HG02623 (cell line): ENCODE measurements around the gene TCF20.

ENCODE experiments used
- ATAC-seq: cut with Tn5 transposase; IDR thresholded peaks from one replicate; pipeline ENCODE4 v1.9.1; 2021; ENCODE audit warnings: moderate library complexity; ENCODE audit not compliant: unreplicated experiment

Gene TCF20

DNA sequence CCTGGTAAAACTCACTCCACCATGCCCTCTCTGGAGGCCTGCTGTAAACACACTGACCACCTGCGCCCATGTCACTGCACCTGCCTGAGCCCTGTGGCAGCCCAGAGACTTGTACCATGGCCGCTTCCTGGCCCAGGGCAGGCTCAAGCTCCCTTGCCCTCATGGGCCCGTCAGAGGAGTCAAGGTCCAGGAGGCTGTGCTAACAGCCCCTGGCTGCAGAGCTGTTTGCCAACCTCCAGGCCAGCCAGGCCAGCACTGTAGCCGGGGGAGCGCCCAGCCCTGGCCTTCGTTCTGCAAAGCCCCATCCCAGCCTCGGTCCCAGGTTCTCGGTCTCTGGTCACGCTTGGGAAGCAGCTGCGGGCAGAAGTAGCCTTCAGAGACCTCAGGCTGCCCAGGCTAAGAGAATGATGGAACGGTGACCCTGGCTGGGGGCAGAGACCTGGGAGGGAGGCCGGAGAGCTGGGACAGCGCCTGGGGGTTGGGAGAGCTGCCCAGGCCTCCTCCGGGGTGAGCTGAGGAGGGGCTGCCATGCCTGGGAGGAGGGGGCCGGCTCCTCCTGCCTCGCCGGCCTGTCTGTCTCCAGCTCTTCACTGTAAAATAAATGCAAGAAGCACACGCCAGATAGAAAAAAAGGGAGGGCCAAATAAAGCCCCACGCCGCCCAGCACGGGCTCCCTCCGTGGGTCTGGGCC, 11.9 kb upstream of the TCF20 start:
- no peak for ATAC-seq

DNA sequence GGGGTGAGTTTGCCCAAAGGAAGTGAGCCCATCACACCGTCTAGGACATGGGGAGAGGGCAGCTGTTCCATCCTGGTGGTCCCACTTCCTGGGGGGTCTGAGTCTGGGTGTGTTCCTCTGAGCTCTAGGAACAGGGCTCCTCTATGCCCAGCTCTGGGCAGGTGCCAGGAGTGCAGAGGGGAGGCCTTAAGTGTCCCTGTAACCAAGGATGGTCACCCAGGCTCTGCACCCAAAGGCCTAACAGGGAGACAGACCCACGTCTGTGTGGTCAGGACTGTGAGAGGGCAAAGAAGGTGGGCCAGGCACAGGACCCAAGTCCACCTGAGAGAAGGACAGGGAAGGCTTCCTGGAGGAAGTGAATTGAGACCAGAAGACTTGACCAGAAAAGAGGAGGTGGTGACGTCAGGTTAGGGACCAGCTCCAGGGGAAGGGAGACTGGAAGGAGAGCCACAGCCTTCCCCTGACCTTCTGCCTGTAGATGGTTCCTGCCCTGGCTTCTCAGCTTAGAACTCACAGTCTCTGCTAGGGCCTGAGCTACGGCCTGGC, 11.3 kb upstream of the TCF20 start:
- no peak for ATAC-seq

DNA sequence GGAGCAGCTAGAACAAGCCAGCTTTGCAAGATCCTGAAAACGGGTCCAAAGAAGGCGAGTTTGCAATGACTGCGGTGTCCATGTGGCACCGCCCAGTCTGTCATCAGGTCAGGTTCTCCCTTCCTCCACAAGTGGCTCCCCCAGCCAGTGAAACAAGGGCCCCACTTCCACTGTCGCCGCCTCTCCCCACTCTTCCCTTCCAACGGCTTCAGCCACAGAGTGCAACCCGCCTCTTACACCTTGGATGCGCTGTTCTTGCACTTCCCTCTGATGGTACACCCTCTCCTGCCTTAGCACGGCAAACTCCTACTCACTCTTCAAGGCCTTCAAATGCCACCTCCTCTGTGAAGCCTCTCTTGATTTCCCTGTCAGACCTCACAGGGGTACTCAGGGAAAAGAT, 10.8 kb upstream of the TCF20 start:
- ATAC-seq, result no peak

DNA sequence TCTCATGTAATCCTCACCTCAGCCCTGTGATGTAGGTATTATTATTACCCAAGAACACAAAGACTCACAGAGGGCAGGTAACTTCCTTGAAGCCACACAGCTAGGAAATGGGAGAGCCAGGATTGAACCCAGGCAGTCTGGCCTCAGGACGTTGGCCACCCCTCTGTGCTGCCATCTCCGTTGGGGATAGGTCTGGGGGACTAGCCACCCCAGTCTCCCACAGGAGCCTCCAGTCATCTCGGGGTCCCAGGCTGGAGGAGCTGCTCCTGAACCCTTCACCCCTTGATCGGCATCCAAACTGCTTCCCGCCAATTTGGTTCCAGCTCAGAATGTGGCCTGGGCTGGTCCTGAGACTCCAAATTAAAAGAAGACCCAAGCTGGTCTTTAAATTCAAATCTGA, 10.4 kb upstream of the TCF20 start:
- ATAC-seq, result no peak

DNA sequence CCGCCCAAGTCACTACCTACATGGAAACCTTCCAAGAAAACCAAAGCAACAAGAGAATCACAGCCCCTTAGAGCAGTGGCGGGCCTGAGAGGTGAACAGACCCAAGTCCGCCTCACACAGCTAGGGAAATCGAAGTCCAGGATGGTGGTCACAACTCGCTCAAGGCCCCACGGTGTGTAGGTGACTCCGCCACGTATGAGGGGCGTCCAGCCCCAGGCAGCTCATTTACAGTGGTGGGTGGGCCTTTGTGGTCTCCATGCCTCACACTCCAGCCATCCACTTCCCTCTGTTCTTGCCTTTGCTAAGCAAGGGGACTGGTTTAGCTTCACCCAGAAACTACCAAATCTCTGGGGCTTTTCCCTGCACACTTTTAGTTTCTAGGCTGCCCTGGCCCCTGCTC, 9.7 kb upstream of the TCF20 start:
- no peak for ATAC-seq

DNA sequence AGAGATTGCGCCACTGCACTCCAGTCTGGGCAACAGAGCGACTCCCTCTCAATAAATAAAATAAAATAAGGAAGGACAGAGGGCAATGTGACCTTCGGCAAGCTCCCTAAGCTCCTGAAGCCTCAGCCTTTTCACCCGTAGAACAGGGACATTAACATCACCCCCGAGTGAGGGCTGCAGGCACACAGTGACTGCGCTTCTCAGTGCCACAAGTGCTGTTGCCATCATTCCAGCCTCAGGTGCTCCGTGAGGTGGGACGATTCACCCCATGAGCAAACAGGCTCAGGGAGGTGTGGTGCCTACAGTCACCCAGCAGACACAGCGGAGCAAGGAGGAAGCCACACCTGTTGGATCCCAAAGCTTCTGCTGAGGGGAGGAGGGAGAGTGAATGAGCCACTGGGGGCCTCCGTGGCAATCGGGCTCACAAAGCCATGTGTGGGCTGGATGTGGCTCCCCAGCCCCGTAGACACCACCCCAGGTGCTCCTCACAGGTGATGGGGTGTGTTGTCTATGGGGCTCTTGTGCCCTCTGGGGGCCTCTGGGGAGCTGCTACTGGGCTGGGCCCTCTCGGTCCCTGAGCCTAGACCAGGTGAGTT, 9.1 kb upstream of the TCF20 start:
- no peak for ATAC-seq

DNA sequence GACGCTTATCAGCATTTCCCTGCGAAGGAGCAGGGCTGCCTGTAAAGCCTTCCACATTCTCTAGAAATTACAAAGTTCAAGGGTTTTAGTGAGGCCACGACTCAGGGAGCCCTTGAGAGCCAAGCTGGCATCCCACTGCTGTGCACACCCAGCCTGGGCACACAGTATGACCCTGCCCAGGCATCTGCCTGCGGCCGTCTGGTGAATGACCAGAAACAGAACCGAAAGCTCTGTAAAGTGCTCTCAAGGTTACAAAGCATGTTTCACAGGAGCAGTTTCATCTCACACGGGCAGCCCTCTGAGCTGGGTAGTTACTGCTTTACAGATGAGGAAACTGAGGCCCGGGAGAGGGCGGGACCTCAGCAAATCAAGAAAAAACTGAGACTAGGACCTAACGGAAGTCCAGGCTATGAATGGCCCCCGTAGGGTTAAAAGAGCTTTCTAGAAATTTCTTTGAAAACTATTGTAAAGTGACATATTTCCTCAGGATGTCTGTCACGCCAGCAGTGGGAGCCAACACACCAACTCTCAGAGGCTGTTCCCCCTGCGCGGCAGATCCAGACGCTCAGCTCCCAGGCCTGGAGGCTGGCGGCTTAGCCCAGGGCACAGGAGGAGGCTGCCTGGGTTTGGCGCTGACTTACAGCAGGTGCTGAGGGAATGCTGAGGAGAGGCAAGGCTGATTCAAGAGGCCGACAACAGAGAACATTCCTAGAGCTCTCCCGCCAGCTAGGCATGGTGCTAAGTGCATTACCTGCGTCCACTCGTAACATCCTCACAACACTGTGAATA, 7.7 kb upstream of the TCF20 start:
- no peak for ATAC-seq

DNA sequence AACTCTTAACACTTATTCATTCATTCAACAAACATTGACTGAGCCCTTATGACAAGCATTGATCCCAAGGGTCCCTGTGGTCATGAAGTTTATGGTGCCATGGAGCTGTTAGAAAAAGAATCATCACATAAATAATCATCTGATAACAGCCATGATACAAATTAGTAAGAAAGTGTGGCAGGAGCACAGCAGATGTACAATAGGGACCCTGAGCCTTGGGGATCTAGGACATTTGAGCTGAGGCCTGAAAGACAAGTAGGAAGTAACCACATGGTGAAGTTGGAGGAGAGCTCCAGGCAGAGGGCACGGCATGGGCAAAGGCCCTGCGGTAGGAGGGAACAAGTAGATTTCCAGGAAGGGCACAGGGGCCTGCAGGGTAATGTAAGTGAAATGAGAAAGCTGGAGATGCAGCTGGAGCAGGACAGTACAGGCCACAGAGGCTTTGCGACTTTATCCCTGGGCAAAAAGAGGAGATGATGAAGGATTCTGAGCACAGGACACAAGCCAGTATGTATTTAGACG, 6.8 kb upstream of the TCF20 start:
- no peak for ATAC-seq

DNA sequence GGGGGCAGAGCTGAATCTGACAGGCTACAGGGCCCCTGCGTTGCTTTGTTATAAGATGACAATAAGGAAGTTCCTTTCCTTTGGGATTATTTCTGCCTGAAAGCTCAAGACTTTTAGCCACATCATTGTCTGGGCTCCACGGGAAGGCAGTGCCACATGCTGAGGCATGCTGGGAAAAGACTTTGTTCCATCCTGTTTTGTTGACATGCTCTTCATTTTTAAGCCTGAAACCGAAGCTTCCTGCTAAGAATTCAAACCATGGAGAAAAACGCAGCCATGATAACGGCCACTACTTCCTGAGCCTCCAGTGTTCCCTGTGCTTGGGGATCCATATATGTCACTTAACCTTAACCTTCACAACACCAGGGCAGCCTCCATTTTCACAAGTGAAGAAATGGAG, 5.5 kb upstream of the TCF20 start:
- no peak for ATAC-seq

DNA sequence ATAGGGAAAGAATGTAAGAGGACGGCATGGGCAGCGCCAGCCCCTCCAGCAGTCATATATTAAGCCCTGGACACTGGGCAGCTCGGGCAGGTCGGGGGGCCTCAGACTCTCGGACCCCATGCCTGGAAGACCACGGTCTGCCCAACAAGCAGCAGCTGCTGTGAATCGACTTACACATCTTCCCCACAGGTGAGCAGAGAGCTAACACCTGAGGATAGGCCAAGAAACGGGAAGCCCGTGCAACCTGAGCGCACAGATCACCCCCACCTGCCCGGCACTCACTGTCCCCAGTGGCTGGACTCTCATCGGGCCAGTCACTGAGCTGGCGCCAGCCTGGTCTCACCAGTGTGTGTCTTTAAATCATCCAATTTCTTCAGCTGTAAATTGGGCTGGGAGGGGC, 4.7 kb upstream of the TCF20 start:
- ATAC-seq, result no peak

DNA sequence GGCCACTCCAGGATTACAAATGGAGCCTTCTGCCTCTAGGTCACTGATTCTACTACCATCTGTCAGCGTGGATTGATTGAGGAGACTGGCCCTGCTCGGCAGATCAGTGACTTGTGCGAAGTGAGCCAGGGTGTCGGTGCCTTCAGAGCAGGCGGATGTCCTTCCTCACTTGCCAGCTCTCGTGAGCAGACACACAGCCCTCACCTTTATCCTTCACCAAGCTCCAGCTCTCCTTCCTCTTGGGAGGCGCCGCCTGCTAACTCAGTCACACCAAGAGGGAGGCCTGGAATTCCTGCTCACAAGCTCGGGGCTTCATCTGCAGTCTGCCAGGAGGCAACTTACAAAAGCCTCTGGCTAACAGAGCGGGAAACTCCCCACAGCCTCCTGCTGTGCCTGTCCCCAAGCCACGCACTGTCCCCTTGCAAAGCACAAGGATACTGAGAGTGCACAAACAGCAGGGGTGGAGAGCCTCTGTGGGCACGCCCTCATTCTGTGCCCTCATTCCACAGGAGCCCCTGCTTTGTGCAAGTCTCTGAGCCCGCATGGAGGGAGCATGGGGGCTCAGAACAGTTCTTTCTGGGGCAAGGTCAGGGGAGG, 3.5 kb upstream of the TCF20 start:
- no peak for ATAC-seq

DNA sequence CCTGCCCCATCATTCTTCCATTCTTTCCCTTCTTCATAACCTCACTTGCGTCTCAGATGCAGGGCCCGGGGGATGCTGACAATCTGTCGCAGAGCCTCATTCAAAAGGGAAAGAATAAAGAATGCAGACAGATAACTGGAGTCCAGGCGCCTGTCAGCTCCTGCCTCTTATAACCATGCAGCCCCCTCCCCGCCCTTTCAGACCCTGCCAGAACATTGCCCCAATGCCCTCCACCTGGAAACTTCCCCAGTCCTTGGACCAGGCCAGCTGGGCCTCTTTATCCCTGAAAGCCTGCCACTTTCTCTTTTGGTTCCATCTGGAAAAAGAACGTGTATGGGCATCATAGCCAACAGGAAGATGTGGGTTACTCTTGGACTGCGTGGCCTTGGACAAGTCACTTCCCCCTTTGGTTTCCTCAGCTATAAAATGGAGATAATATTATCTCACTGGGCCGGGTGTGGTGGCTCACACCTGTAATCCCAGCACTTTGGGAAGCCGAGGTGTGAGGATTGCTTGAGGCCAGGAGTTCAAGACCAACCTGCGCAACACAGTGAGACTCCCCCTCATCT, 2.1 kb upstream of the TCF20 start:
- no peak for ATAC-seq

DNA sequence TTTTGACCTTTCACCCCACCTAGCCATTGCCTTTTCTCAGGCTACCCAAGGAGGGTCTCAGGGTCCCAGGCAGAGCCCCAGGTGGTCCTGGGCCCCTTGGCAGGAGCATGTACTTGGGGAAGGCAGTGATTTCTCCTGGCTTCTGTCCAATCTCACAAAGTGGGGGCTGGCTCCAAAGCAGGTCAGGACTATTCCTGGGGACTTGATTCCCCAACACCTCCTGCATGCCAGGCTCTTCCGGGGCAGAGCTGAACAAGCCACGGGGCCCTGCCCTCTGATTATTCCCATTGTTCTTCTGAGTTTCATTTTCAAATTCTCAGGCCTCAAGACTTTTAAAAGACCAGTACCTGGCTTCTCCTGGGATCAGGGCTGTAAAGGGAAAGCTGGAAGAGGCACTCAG, 1.5 kb upstream of the TCF20 start:
- ATAC-seq, result no peak

DNA sequence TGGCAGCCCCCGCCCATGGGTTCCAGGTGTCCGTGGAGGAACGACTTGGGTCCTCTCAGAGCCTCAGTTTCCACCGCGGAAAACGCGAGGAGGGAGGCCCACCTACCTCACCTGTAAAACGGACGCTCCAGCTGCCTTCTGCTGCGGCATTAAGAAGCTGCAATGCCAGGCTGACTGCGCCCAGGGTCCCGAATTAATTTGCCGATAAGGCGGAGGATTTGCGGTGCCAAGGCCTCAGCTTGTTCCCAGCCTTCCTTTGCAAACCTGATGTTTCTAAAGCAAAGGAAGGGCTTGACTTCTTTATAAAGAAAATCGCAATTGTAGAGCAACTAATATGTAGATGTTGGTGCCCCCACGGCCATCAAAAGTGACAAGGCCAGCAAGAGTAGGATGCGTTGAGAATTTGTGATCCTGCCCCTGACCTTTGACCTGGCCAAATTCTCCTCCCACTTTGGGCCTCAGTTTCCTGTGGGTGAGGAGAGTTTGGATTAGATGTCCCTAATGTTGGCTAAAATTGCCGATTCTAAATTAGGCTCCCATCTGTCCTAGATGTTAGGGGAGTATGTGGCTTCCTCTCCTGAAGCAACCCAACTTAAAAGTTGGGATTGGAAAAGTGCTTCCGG, 849 bp upstream of the TCF20 start:
- ATAC-seq, result no peak

DNA sequence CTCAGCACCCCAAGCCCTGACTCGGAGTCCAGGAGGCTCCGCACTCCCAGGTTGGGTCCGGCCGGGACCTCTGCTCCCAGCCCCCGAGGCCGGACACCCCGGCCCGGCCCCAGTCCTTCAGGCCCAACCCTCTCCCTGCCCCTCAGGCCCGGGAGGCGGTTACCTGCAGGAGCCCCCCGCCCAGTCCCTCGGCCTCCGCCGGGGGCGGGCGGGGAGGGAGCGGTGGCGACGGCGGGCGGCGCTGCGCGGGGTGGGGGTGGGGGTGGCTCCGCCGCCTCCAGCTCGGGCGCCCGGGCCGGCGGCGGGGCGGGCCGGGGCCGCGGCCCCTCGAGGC, 310 bp downstream of the TCF20 start:
- ATAC-seq, result peak; percentile 33

DNA sequence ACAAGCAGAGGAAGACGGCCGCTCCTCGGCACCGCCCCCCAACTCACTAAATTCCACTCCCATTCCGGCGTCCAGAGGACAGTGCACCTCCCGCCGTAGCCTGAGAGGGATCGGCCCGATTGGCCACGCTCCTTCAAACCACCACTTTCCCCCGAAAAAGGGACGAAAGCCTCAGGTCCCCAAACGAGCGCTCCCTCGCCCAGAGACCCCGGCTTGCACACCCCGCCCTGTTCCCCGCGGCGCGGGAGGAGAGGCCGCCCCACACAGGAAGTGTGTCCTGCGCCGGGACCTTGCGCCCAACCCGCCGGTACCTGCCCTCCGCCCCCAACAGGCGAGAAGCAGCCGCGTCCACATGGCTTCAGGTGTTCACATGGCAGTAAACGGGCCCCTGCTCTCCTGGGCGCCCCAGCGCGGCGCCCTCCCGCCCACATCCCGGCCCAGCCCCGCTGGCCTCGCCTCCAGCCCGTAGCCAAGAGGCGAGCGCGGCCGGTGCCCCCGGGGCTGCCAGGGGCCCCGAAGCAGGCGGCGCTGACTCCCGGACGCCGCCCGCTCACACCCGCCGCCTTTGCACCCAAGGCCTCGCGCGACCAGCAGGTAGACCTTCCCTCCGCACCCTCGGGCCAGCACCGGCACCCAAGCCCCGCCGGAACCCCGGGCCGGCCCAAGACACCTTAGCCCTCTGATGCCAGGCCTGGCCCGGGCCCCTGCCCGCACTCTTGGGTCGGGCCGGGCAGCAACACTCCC, 849 bp downstream of the TCF20 start:
- peak; percentile 33 for ATAC-seq

DNA sequence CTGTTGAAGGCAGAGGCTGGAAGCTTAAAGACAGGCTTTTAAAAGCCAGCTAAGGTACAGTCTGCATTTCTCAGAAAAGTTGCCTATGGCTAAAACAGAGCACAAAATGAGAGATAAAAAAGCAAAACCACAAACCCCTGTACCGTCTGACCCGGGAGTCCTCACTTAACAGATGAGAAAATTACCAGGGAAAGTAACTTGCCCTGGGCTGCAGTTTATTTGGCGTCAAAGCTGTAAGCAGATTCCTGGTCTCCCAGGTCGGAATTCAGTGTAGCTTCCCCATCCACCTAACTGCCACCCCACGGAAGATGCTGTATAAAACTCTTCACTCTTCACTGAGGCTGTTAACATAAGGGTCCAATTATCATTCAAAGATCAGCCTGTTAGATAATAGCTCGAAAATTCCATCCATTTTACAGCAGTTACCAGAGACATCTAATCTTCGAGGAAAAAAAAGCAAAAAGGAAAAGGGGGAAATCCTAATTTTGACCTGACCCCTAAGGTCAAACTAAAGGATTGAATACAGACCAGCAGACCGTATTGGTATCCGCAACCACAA, 1.5 kb downstream of the TCF20 start:
- ATAC-seq, result no peak

DNA sequence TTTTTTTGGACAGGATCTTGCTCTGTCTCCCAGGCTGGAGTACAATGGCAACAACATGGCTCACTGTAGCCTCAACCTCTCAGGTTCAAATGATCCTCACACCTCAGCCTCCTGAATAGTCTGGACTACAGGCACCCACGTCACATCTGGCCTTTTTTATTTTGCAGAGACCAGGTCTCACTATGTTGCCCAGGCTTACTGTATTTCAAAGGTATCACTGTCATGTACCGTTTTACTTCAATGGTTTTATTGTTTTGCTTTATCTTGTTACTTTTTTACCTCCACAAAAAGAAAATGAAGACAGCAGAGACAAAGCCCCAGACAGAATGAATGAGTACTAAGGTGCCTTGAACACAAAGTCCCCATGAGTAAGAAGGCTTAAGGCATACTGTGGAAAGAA, 5.1 kb downstream of the TCF20 start:
- no peak for ATAC-seq

DNA sequence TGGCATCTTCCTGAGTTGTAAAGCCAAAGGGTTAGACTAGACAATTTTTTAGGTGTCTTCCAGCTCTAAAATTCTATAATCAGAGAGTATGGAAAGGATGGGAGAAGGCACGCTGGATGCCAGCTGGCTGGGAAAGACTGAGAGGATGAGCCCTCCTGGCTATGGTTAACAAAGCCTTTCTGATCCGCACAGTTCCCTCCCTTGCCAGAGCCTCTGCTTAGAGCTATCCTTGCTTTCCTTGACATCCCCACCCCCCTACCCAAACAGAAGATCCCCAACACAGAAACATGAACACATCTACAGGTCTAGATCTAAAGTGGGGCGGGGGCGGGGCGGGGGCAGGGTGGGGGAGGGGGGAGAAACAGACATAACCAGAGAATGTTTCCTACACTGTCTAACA, 6.5 kb downstream of the TCF20 start:
- no peak for ATAC-seq

DNA sequence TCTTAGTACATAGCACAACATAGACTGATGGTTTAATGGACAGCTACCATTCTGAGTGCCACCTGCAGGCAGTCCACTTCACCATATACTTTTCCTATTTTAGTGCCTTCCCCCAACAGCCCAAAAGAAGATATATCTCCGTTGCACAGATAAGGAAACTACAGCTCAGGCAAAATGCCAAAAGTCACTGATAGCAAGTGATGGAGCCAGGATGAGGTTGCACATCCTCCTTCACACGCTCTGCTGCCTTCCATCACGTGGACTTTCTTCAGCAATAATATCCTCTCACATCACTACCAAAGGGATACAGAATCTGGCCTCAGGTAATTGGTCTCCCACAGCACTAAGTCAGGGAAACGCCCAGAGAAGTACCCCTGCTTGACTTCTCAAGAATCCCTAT, 7.5 kb downstream of the TCF20 start:
- ATAC-seq, result no peak
